HCT116 (cell line): ENCODE results near the gene FNDC3A. TPM values are rescaled to one million over a fixed set of nuclear protein-coding genes. Genes with fewer than 3 reads are reported as not detected.

ENCODE experiments used
- ATAC-seq: fragments of 200-7000 bp; cut with Tn5 transposase; 2 replicates; pipeline ENCODE4 v1.9.1; 2020; ENCODE audit warnings: mild to moderate bottlenecking, moderate library complexity
- BruUV-seq: library from RNA; stranded (reverse); fragments of 400-500 nt; replicated peaks from 2 replicates; lab custom pipeline; 2021; lab: Mats Ljungman, UMichigan
- CTCF ChIA-PET: fragments of 300-600 bp; sonication (Branson Sonifier 250); formaldehyde crosslinking; loops from one replicate; lab custom pipeline; 2021; ENCODE audit warnings: antibody characterized with exemption; lab: Charles Lee
- POLR2A ChIA-PET: fragments of 300-600, 350-600 bp; sonication (Branson Sonifier 250); formaldehyde crosslinking; loops from one replicate; lab custom pipeline; 2021; ENCODE audit warnings: antibody characterized with exemption; lab: Charles Lee
- RAD21 ChIA-PET, 2 experiments: fragments of 300-600 bp; sonication (Branson Sonifier 250); formaldehyde crosslinking; loops; one replicate each; lab custom pipeline; 2023; ENCODE audit warnings: low total read pairs in 2 of 2; ENCODE audit not compliant: uncharacterized antibody in 2 of 2, unreplicated experiment in 2 of 2, low non-redundant PET in 1 of 2; lab: Charles Lee
- DNase-seq: peaks from one replicate; pipeline ENCODE4 v3.0.0-alpha.2; 2010; ENCODE audit warnings: low read depth, low spot score
- H2AFZ ChIP-seq: fragments of 200-600 bp; shearing (Covaris generic), sonication (generic); 2 replicates; pipeline ENCODE4 v1.6.1; 2017; ENCODE audit warnings: low read depth, mixed run types, mixed read lengths, antibody characterized with exemption, low read length; ENCODE audit not compliant: poor library complexity, severe bottlenecking
- H3K27ac ChIP-seq: 2 replicates; pipeline ENCODE4 v1.5.1; 2012; ENCODE audit warnings: low read depth, low read length
- H3K27me3 ChIP-seq: fragments of 200-600 bp; sonication (generic); 2 replicates; pipeline ENCODE4 v1.6.1; 2016; ENCODE audit warnings: mixed run types, low read length, mixed read lengths; ENCODE audit not compliant: insufficient read depth
- H3K36me3 ChIP-seq, 2 experiments: fragments of 200-500 bp in 1 of 2; fragments of 200-600 bp in 1 of 2; sonication (Bioruptor generic) in 1 of 2; sonication (generic) in 1 of 2; 2 replicates each; pipeline versions ENCODE4 v1.5.1 to v1.6.1; 2014 to 2016; ENCODE audit warnings: low read length in 2 of 2, inconsistent platforms in 1 of 2, mixed read lengths in 1 of 2, mixed run types in 1 of 2; ENCODE audit not compliant: insufficient read depth in 2 of 2, control insufficient read depth in 1 of 2
- H3K4me1 ChIP-seq, 2 experiments: fragments of 200-600 bp in 1 of 2; sonication (generic) in 1 of 2; 2 replicates each; pipeline versions ENCODE4 v1.5.1 to v1.6.1; 2012 to 2017; ENCODE audit warnings: low read length in 2 of 2, inconsistent platforms in 1 of 2, mild to moderate bottlenecking in 1 of 2, mixed read lengths in 1 of 2, mixed run types in 1 of 2, moderate library complexity in 1 of 2; ENCODE audit not compliant: insufficient read depth in 2 of 2, control insufficient read depth in 1 of 2
- H3K4me2 ChIP-seq: fragments of 200-600 bp; sonication (generic); 2 replicates; pipeline ENCODE4 v1.6.1; 2017; ENCODE audit warnings: mixed run types, low read length, mixed read lengths
- H3K4me3 ChIP-seq, 2 experiments: fragments of 200-600 bp in 1 of 2; sonication (generic) in 1 of 2; replicated peaks in 1 of 2; 2 replicates each; pipeline ENCODE4 v1.5.1; 2011 to 2016; ENCODE audit warnings: low read length in 2 of 2, control low read depth in 1 of 2, low read depth in 1 of 2, mild to moderate bottlenecking in 1 of 2, mixed read lengths in 1 of 2, mixed run types in 1 of 2
- H3K79me2 ChIP-seq: fragments of 200-600 bp; sonication (generic); 2 replicates; pipeline ENCODE4 v1.6.1; 2017; ENCODE audit warnings: mild to moderate bottlenecking, mixed run types, low read length, moderate library complexity, mixed read lengths; ENCODE audit not compliant: insufficient read depth
- H3K9ac ChIP-seq: fragments of 200-600 bp; sonication (generic); 2 replicates; pipeline ENCODE4 v1.6.1; 2016; ENCODE audit warnings: low read length, mixed read lengths
- H3K9me2 ChIP-seq: fragments of 200-600 bp; sonication (generic), shearing (Covaris generic); 2 replicates; pipeline ENCODE4 v1.6.1; 2017; ENCODE audit warnings: mixed run types, mild to moderate bottlenecking, moderate library complexity; ENCODE audit not compliant: insufficient read depth
- H3K9me3 ChIP-seq, 2 experiments: fragments of 200-500 bp in 1 of 2; fragments of 200-600 bp in 1 of 2; sonication (Bioruptor generic) in 1 of 2; sonication (generic) in 1 of 2; 2 replicates each; pipeline ENCODE4 v1.6.1; 2014 to 2017; ENCODE audit warnings: low read length in 2 of 2, mixed read lengths in 2 of 2, inconsistent platforms in 1 of 2, low read depth in 1 of 2, mild to moderate bottlenecking in 1 of 2, mixed run types in 1 of 2, moderate library complexity in 1 of 2; ENCODE audit not compliant: control insufficient read depth in 1 of 2, insufficient read depth in 1 of 2
- H4K20me1 ChIP-seq: fragments of 200-600 bp; sonication (generic), shearing (Covaris generic); 2 replicates; pipeline ENCODE4 v1.6.1; 2017; ENCODE audit warnings: mixed run types, mild to moderate bottlenecking, moderate library complexity; ENCODE audit not compliant: insufficient read depth
- CBX3 ChIP-seq: IDR thresholded peaks from 2 replicates; pipeline ENCODE4 v1.6.1; 2012; ENCODE audit warnings: low read depth
- CEBPB ChIP-seq: IDR thresholded peaks from 2 replicates; pipeline ENCODE4 v1.6.1; 2012; ENCODE audit warnings: low read depth
- CTCF ChIP-seq, 3 experiments: fragments of 200-600 bp in 1 of 3; sonication (generic) in 1 of 3; IDR thresholded peaks in 2 of 3; conservative IDR thresholded peaks in 1 of 3; 2 replicates each; pipeline ENCODE4 v1.5.1; 2012 to 2017; ENCODE audit warnings: low read depth in 2 of 3, low read length in 2 of 3, antibody characterized with exemption in 1 of 3, borderline replicate concordance in 1 of 3, control low read depth in 1 of 3, mild to moderate bottlenecking in 1 of 3, mixed read lengths in 1 of 3, mixed run types in 1 of 3, moderate library complexity in 1 of 3; ENCODE audit not compliant: insufficient read depth in 1 of 3
- EGR1 ChIP-seq: IDR thresholded peaks from 2 replicates; pipeline ENCODE4 v1.6.1; 2012; ENCODE audit warnings: low read depth
- EZH2 ChIP-seq: fragments of 200-600 bp; sonication (generic); IDR thresholded peaks from 2 replicates; pipeline ENCODE4 v1.6.1; 2017; ENCODE audit warnings: antibody characterized with exemption, mixed run types
- EZH2phosphoT487 ChIP-seq: fragments of 200-600 bp; IDR thresholded peaks from 2 replicates; pipeline ENCODE4 v1.6.1; 2018; ENCODE audit warnings: antibody characterized with exemption, borderline replicate concordance
- POLR2A ChIP-seq: IDR thresholded peaks from 2 replicates; pipeline ENCODE4 v1.7.0; 2011; ENCODE audit warnings: borderline replicate concordance; ENCODE audit not compliant: insufficient read depth, insufficient read length; ENCODE audit errors: extremely low read depth
- POLR2AphosphoS5 ChIP-seq: IDR thresholded peaks from 2 replicates; pipeline ENCODE4 v1.6.1; 2011; ENCODE audit warnings: mild to moderate bottlenecking, low read depth, low read length, moderate library complexity
- RAD21 ChIP-seq: IDR thresholded peaks from 2 replicates; pipeline ENCODE4 v1.6.1; 2012; ENCODE audit warnings: low read depth, mild to moderate bottlenecking
- SRF ChIP-seq: IDR thresholded peaks from 2 replicates; pipeline ENCODE4 v1.6.1; 2012; ENCODE audit warnings: low read depth
- TCF7L2 ChIP-seq: IDR thresholded peaks from 2 replicates; pipeline ENCODE4 v1.7.0; 2011; ENCODE audit warnings: borderline replicate concordance, inconsistent platforms; ENCODE audit not compliant: insufficient read depth, insufficient read length; ENCODE audit errors: extremely low read depth
- ZBTB33 ChIP-seq: IDR thresholded peaks from 2 replicates; pipeline ENCODE4 v1.6.1; 2011; ENCODE audit warnings: mild to moderate bottlenecking, low read length, moderate library complexity; ENCODE audit not compliant: insufficient replicate concordance; ENCODE audit errors: extremely low read depth
- ZFX ChIP-seq: fragments of 450-650 bp; IDR thresholded peaks from 2 replicates; pipeline ENCODE4 v1.6.1; 2017
- intact Hi-C: fragments of 100-400 bp; cut with micrococcal nuclease; formaldehyde crosslinking; loops from 2 replicates; pipeline ENCODE4 v1.10.0; 2022
- total RNA-seq: library from RNA; stranded (reverse); gene quantifications from one replicate; pipeline ENCODE4 v1.2.1, GENCODE V29; 2021; ENCODE audit not compliant: unreplicated experiment
- TF ChIP-seq, protein P1 (sequence below): IDR thresholded peaks from 2 replicates; pipeline ENCODE4 v1.6.1; 2012
- TF ChIP-seq, protein P2 (sequence below): IDR thresholded peaks from 2 replicates; pipeline ENCODE4 v1.6.1; 2012

The FNDC3A gene
- total RNA-seq, 1 experiment from 2014 or later, result 30.5 TPM

- no peak overlapping the region for H3K4me3 ChIP-seq
- no peak overlapping the region for H3K4me2 ChIP-seq
- no peaks in the 10 kb centered on the region for H3K9me2 ChIP-seq
- POLR2A ChIA-PET, result no interaction called here
- no peak for DNase-seq
- H3K79me2 ChIP-seq, result peaks cover 68% of the 10 kb centered on the region
- no peak overlapping the region for H3K27ac ChIP-seq
- no peaks in the 10 kb centered on the region for H3K27me3 ChIP-seq
- CTCF ChIA-PET, result no interaction called here
- no peaks in the 10 kb centered on the region for H3K9me3 ChIP-seq
- no peak overlapping the region for H2AFZ ChIP-seq
- intact Hi-C loops, result loop anchor here (5.0 kb wide), 1 partner anchor 118 kb away; no protein-coding TSS in a partner anchor
- TF ChIP-seq CEBPB (0 out of 2 replicates have a peak, but pooled peaks have one; percentile 22), SRF (no peak), ZFX (no peak)
- TF ChIP-seq, protein P1, sequence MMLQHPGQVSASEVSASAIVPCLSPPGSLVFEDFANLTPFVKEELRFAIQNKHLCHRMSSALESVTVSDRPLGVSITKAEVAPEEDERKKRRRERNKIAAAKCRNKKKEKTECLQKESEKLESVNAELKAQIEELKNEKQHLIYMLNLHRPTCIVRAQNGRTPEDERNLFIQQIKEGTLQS, result no peak
- RAD21 ChIA-PET, result no interaction called here
- peaks cover 11 to 18% of the 10 kb centered on the region in 2 experiments; a peak in 3 of 4 replicates for H3K4me1 ChIP-seq
- no peaks in the 10 kb centered on the region for H4K20me1 ChIP-seq
- no TSS peak for BruUV-seq
- no peak overlapping the region for H3K9ac ChIP-seq
- ATAC-seq, result no peak
- H3K36me3 ChIP-seq, result no peaks in the 10 kb centered on the region
These were observed 3.4 kb downstream of the FNDC3A start for GRCh38 chr13:48978942-48979601.

- H3K4me2 ChIP-seq, result no peak overlapping the region
- H2AFZ ChIP-seq, result no peak overlapping the region
- ChIA-PET CTCF (no interaction called here), RAD21 (no interaction called here), POLR2A (no interaction called here)
- no peaks in the 10 kb centered on the region for H3K36me3 ChIP-seq
- H3K4me3 ChIP-seq, result no peak overlapping the region
- no peaks in the 10 kb centered on the region for H3K27me3 ChIP-seq
- no TSS peak for BruUV-seq
- H3K9ac ChIP-seq, result no peak overlapping the region
- no peak for DNase-seq
- ATAC-seq, result no peak
- no peaks in the 10 kb centered on the region for H4K20me1 ChIP-seq
- H3K4me1 ChIP-seq, result peaks cover 8 to 15% of the 10 kb centered on the region in 2 experiments; a peak in 3 of 4 replicates
- H3K9me3 ChIP-seq, result no peaks in the 10 kb centered on the region
- peaks cover 68% of the 10 kb centered on the region for H3K79me2 ChIP-seq
- no peaks in the 10 kb centered on the region for H3K9me2 ChIP-seq
- intact Hi-C loops, result loop anchor here (5.0 kb wide), 1 partner anchor 117 kb away; no protein-coding TSS in a partner anchor
- no peak overlapping the region for H3K27ac ChIP-seq
- TF ChIP-seq SRF (no peak), POLR2AphosphoS5 (no peak), ZBTB33 (no peak), EZH2 (no peak), ZFX (no peak), EGR1 (no peak), CBX3 (no peak), TCF7L2 (no peak), POLR2A (no peak), CTCF (IDR thresholded peaks at IDR 0.05 in 2 of 3, conservative IDR thresholded peaks at IDR 0.05 in 1 of 3; ENCODE audit: borderline replicate concordance in 1 of 3, insufficient read depth in 1 of 3, low read depth in 2 of 3, low read length in 2 of 3) (no peak), EZH2phosphoT487 (no peak), RAD21 (no peak)
- TF ChIP-seq, protein P2, sequence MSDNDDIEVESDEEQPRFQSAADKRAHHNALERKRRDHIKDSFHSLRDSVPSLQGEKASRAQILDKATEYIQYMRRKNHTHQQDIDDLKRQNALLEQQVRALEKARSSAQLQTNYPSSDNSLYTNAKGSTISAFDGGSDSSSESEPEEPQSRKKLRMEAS, result no peak
- TF ChIP-seq, protein P1, result no peak
These were observed 4.2 kb downstream of the FNDC3A start for GRCh38 chr13:48979892-48980291.
